CD4-positive, alpha-beta T cell treated with Interleukin-17A for 1 hour (primary cell): Measurements from ENCODE around the gene ERC1.
"Not testable (repeated sequence)": the region's sequence is repeated elsewhere in the genome, so short reads cannot be mapped to it uniquely, and the experiment has no call there.

Experiments
- DNase-seq: peaks from one replicate; pipeline ENCODE4 v3.0.0-alpha.2; 2020

Gene ERC1

GRCh38 chr12:1329784-1330476, 338.9 kb downstream of the ERC1 start:
- no peak for DNase-seq

- DNase-seq: no peak
These were observed 339.4 kb downstream of the ERC1 start for GRCh38 chr12:1330477-1330827.

GRCh38 chr12:1332327-1332726, 341.3 kb downstream of the ERC1 start:
- no peak for DNase-seq

GRCh38 chr12:1338483-1339177, 347.6 kb downstream of the ERC1 start:
- no peak for DNase-seq

- DNase-seq: not testable (repeated sequence)
These were observed 348.1 kb downstream of the ERC1 start for GRCh38 chr12:1339178-1339541.

GRCh38 chr12:1339618-1340319, 348.7 kb downstream of the ERC1 start:
- DNase-seq: no peak

GRCh38 chr12:1341270-1341669, 350.2 kb downstream of the ERC1 start:
- DNase-seq: not testable (repeated sequence)

- DNase-seq: no peak
These were observed 352.4 kb downstream of the ERC1 start for GRCh38 chr12:1343422-1343821.

GRCh38 chr12:1344245-1344644, 353.2 kb downstream of the ERC1 start:
- no peak for DNase-seq

- no peak for DNase-seq
These were observed 355.1 kb downstream of the ERC1 start for GRCh38 chr12:1346126-1346525.

GRCh38 chr12:1347294-1347693, 356.3 kb downstream of the ERC1 start:
- DNase-seq: no peak

- no peak for DNase-seq
These were observed 357.6 kb downstream of the ERC1 start for GRCh38 chr12:1348606-1349005.

GRCh38 chr12:1350055-1350933, 359.3 kb downstream of the ERC1 start:
- DNase-seq: no peak

GRCh38 chr12:1350934-1351240, 359.9 kb downstream of the ERC1 start:
- no peak for DNase-seq

GRCh38 chr12:1351926-1352325, 360.9 kb downstream of the ERC1 start:
- no peak for DNase-seq

- no peak for DNase-seq
These were observed 362.4 kb downstream of the ERC1 start for GRCh38 chr12:1353451-1353850.

GRCh38 chr12:1355396-1355795, 364.4 kb downstream of the ERC1 start:
- DNase-seq: no peak

- DNase-seq: not testable (repeated sequence)
These were observed 364.8 kb downstream of the ERC1 start for GRCh38 chr12:1355871-1356270.

- no peak for DNase-seq
These were observed 365.3 kb downstream of the ERC1 start for GRCh38 chr12:1356285-1356684.

GRCh38 chr12:1357171-1357570, 366.1 kb downstream of the ERC1 start:
- no peak for DNase-seq

- DNase-seq: no peak
These were observed 366.7 kb downstream of the ERC1 start for GRCh38 chr12:1357711-1358110.

GRCh38 chr12:1360441-1361210, 369.6 kb downstream of the ERC1 start:
- DNase-seq: no peak
